PC-9 (cell line): Measurements from ENCODE around the gene GREB1L.

Experiments
- EZH2 ChIP-seq: fragments of 200-600 bp; sonication (generic); IDR thresholded peaks from 2 replicates; pipeline ENCODE4 v1.8.0; 2017; ENCODE audit warnings: antibody characterized with exemption, low read depth
- TF ChIP-seq, protein P1 (sequence below): fragments of 200-600 bp; sonication (generic); conservative IDR thresholded peaks from 2 replicates; pipeline ENCODE4 v1.6.1; 2017; ENCODE audit warnings: mixed run types, antibody characterized with exemption, mild to moderate bottlenecking, moderate library complexity

DNA sequence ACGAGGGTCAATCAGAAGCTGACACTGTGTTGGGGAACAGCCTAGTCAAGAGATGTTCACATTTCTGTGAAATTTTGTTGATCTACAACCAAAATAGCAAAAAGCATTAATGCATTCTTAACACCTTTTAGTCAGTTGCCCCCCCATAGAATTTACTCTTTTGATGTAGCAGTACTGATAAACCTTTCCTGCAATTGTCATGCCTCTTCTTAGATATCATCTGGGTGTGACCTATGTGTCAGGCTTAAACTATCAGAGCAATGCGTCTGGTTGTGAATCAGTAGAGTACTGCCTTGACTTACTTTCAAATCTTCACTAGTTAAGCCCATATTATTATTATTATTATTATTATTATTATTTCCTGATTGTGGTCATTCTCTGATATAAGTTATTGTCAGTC lies 61.9 kb downstream of the GREB1L start:
- TF ChIP-seq, protein P1, sequence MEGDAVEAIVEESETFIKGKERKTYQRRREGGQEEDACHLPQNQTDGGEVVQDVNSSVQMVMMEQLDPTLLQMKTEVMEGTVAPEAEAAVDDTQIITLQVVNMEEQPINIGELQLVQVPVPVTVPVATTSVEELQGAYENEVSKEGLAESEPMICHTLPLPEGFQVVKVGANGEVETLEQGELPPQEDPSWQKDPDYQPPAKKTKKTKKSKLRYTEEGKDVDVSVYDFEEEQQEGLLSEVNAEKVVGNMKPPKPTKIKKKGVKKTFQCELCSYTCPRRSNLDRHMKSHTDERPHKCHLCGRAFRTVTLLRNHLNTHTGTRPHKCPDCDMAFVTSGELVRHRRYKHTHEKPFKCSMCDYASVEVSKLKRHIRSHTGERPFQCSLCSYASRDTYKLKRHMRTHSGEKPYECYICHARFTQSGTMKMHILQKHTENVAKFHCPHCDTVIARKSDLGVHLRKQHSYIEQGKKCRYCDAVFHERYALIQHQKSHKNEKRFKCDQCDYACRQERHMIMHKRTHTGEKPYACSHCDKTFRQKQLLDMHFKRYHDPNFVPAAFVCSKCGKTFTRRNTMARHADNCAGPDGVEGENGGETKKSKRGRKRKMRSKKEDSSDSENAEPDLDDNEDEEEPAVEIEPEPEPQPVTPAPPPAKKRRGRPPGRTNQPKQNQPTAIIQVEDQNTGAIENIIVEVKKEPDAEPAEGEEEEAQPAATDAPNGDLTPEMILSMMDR = no peak
- no peak for TF ChIP-seq EZH2
